ENCODE measurements around the gene NKX1-1. TPM values are rescaled to one million over a fixed set of nuclear protein-coding genes. Genes with fewer than 3 reads are reported as not detected.

Gene NKX1-1
- not detected in 2 replicates for total RNA-seq

GRCh38 chr4:1406394-1406980 is at the start of gene NKX1-1:
NKX1-1 (minus strand) TSS chr4:1406442; CDS start chr4:1406442, 0 bp downstream.
- no peak within 1 kb of the TSS for H3K4me3 ChIP-seq (ENCODE audit: low read depth, low read length)
- DNase-seq (ENCODE audit: low read depth) = no peak
- TF ChIP-seq CTCF (conservative IDR thresholded peaks at IDR 0.05; ENCODE audit: low read depth, low read length) = no peak

GRCh38 chr4:1453731-1454130 is 47.5 kb upstream of the NKX1-1 start:
- TF ChIP-seq CTCF (conservative IDR thresholded peaks at IDR 0.05; ENCODE audit: low read depth, low read length) = no peak
- DNase-seq (ENCODE audit: low read depth) = no peak
- no peak overlapping the region for H3K4me3 ChIP-seq (ENCODE audit: low read depth, low read length)

- no peak overlapping the region for H3K4me3 ChIP-seq (ENCODE audit: low read depth, low read length)
- no peak for DNase-seq (ENCODE audit: low read depth)
- TF ChIP-seq CTCF (conservative IDR thresholded peaks at IDR 0.05; ENCODE audit: low read depth, low read length) = no peak
These were observed 46.3 kb upstream of the NKX1-1 start for GRCh38 chr4:1452431-1453051.

- DNase-seq (ENCODE audit: low read depth) = no peak
- H3K4me3 ChIP-seq (ENCODE audit: low read depth, low read length) = no peak overlapping the region
- no peak for TF ChIP-seq CTCF (conservative IDR thresholded peaks at IDR 0.05; ENCODE audit: low read depth, low read length)
These were observed 45.5 kb upstream of the NKX1-1 start for GRCh38 chr4:1451752-1452122.

- no peak overlapping the region for H3K4me3 ChIP-seq (ENCODE audit: low read depth, low read length)
- TF ChIP-seq CTCF (conservative IDR thresholded peaks at IDR 0.05; ENCODE audit: low read depth, low read length) = no peak
- DNase-seq (ENCODE audit: low read depth) = no peak
These were observed 45.0 kb upstream of the NKX1-1 start for GRCh38 chr4:1451106-1451751.

- DNase-seq (ENCODE audit: low read depth) = no peak
- no peak overlapping the region for H3K4me3 ChIP-seq (ENCODE audit: low read depth, low read length)
- no peak for TF ChIP-seq CTCF (conservative IDR thresholded peaks at IDR 0.05; ENCODE audit: low read depth, low read length)
These were observed 43.8 kb upstream of the NKX1-1 start for GRCh38 chr4:1449833-1450741.

All from epithelial cell of proximal tubule (primary cell).